Parietal lobe (tissue), 1 donor: ENCODE measurements around the gene SERPINB11. TPM values are rescaled to one million over a fixed set of nuclear protein-coding genes. Genes with fewer than 3 reads are reported as not detected.

ENCODE experiments used
- total RNA-seq: library from RNA; depleted of rRNA; stranded (reverse); fragments of >200 nt; gene quantifications from one replicate; pipeline ENCODE4 v1.2.3, GENCODE V29; 2014

Gene SERPINB11, protein sequence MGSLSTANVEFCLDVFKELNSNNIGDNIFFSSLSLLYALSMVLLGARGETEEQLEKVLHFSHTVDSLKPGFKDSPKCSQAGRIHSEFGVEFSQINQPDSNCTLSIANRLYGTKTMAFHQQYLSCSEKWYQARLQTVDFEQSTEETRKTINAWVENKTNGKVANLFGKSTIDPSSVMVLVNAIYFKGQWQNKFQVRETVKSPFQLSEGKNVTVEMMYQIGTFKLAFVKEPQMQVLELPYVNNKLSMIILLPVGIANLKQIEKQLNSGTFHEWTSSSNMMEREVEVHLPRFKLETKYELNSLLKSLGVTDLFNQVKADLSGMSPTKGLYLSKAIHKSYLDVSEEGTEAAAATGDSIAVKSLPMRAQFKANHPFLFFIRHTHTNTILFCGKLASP
- not detected for total RNA-seq

DNA sequence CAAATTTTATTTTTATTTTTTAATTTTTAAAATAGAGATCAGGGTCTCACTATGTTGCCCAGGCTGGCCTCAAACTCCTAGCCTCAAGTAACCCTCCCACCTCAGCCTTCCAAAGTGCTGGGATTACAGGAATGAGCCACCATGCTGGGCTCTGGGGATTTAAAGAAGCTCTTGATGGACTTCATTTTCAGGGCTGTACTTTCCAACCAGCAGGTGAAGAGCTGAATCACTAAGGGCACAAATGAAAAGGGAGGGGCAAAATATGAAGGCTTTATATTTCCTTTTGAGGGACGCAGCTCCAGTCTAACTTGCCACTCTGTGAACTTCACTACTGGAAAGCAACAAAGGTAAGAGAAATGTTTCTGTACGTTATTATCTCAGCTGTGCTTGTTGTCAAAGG lies at the start of gene SERPINB11:
Gene SERPINB11 (plus strand): TSS at position 301 of the 400 bp plus-strand sequence. CDS start 7,234 bp downstream, outside the sequence.

DNA sequence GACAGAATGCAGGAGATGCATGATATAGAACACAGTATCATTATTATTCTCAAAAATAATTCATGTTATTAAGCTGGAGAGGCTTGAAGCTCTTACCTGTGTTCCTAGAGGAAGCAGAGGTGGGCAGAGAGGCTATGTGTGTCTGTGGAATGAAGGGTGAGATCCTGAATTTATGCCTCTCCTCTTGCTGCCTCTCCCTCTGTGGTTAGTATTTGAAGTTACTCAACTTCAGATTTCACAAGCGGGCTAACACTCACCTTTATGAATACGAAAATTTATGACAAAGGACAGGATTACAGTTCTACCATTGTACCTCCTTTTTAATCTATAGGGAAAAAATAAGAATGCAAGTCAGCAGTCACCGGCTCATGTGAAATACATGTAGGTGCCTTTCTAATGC lies 41.0 kb upstream of the SERPINB11 start, which contains the start of gene SERPINB3:
Gene SERPINB3 (minus strand): TSS at position 144 of the 400 bp plus-strand sequence. CDS start 677 bp downstream, outside the sequence.

Other genes starting within 250 kb of the SERPINB11 start
- not detected for gene SERPINB5, start 226.0 kb upstream of the SERPINB11 start, total RNA-seq
- not detected for gene SERPINB12, start 160.6 kb upstream of the SERPINB11 start, total RNA-seq
- not detected for gene SERPINB13, start 115.6 kb upstream of the SERPINB11 start, total RNA-seq
- not detected for gene SERPINB4, start 58.7 kb upstream of the SERPINB11 start, total RNA-seq
- not detected for gene SERPINB3, start 41.1 kb upstream of the SERPINB11 start, total RNA-seq
- not detected for gene SERPINB7, start 72.5 kb downstream of the SERPINB11 start, total RNA-seq
- gene SERPINB2, start 184.7 kb downstream of the SERPINB11 start, total RNA-seq = not detected
- gene SERPINB10, start 205.0 kb downstream of the SERPINB11 start, total RNA-seq = not detected
- gene HMSD, start 246.3 kb downstream of the SERPINB11 start, total RNA-seq = 3.4 TPM